GM10266 (cell line): Measurements from ENCODE around the gene DOP1B.

Experiments
- DNase-seq: peaks from one replicate; pipeline ENCODE4 v3.0.0; 2012; ENCODE audit errors: extremely low spot score
- CTCF ChIP-seq: IDR thresholded peaks from 2 replicates; pipeline ENCODE4 v1.5.1; 2012; ENCODE audit warnings: mild to moderate bottlenecking, low read depth; ENCODE audit not compliant: control insufficient read depth, insufficient read depth; ENCODE audit errors: missing control alignments

DOP1B gene

DNA sequence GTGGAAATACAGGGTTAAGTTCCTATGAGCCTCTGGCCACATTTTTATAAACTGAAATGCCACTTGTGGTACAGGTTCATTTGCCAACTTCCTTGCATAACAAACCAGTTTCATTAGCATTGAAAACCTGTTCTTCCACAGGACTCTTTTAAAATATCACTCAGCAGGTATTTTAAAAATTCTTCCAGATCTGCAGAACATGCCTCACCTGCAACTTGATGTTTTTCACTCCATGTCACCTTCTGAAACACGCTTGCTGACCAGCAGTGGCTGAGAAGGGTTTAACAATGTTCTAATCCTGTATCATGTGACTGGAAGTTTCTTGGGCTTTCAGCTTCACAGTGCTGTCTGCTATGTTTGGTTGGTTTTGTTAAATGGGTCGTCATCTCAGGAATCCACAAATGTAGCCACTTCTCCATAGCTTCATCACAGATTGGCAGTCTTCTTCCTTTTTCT is 39.3 kb upstream of the DOP1B start:
- DNase-seq = no peak
- no peak for TF ChIP-seq CTCF

DNA sequence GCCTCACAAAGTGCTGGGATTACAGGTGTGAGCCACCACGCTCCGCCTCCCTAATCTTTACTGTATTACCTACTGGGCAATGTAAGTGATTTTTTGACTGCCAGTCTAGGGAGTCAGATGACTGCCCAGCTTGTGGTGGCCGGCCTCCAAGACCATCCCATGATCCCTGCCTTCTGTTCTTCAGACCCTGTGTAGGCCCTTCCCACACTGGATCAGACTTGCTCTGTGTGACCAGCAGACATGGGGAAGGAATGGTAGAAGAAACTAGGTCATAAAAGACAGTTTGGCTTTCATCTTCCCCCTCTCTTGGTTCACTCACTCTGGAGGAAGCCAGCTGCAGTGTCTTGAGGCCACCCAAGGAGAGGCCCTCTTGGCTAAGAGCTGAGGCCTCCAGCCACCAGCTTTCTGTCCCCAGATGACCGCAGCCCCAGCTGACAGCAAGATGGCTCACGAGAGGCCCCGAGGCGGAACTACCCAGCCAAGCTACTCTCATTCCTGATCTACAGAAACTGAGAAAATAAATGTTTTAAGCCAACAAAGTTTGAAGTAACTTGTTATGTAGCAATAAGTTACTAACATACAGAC is 36.2 kb upstream of the DOP1B start:
- no peak for TF ChIP-seq CTCF
- DNase-seq = no peak

- DNase-seq = no peak
- no peak for TF ChIP-seq CTCF
Observed at GRCh38 chr21:36122977-36123376, 33.6 kb upstream of the DOP1B start.

DNA sequence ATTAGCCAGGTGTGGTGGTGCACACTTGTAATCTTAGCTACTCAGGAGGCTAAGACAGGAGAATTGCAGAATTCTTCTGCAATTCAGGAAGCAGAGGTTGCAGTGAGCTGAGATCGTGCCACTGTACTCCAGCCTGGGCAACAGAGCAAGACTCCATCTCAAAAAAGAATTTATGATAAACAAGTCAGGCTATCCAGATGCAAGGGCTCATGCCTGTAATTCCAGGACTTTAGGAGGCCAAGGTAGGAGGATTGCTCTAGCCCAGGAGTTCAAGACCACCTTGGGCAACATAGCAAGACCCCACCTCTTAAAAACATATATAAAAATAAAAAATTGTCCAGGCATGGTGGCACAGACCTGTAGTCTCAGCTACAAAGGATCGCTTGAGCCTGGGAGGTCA is 32.2 kb upstream of the DOP1B start:
- no peak for DNase-seq
- TF ChIP-seq CTCF = no peak

DNA sequence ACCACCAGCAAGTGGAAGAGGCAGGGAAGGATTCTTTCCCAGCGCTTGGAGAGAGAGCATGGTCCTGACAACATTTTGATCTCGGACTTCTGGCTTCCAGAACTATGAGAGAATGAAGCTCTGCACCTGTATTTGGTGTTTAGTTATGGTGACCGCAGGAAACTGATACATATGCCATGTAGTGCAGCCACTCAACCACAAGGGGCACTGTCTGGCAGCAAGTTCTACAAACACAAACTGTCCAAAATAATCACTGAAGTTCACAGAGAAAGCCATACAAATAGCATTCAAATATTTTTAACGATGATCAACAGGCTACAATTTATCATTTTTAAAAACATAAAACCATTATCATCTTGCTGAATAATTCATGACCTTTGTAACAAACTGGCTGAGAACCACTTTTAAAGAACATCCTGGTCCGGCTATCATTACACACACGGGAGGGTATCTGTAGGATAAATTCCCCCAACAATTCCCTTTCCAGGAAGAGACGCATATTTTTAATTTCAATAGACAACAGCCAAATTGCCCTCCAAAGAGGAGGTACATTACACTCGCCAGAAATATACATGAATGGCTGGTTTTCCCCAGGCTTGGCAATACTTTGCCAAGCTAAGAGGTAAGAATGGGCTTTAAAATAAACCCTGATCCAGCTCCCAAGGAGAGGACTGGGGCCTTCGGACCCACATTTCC is 31.0 kb upstream of the DOP1B start:
- DNase-seq = peak; percentile 70
- peak; percentile 83 for TF ChIP-seq CTCF

- no peak for TF ChIP-seq CTCF
- no peak for DNase-seq
Observed at GRCh38 chr21:36126208-36126565, 30.4 kb upstream of the DOP1B start.

DNA sequence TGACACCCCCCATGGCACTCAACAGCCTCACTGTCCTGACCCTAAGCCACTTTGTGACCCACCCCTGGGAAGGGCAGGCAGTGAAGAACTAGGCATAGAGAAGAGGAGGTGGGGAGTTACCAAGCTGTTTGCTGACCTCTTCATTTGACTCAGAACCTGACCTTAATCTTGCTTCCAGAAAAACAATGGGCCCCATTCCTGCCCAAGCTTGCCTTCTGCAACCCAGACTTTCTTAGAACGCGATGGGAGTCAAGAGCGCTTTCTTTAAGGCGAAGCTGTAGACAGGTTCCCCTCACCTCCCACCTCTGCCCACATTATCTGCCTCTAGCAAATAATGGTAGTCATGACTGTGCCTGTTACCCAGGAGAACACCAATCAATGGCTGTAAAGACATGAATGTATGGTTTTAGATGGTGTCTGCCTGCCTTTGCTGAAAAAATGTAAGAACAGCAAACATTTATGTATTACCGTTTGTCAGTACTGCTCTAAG is 30.0 kb upstream of the DOP1B start:
- DNase-seq = no peak
- TF ChIP-seq CTCF = no peak
